Left renal cortex interstitium (tissue), 4 donors: ENCODE measurements around the gene DPH5. TPM values are rescaled to one million over a fixed set of nuclear protein-coding genes. Genes with fewer than 3 reads are reported as not detected.
"Not testable (repeated sequence)": the region's sequence is repeated elsewhere in the genome, so short reads cannot be mapped to it uniquely, and the experiment has no call there.

Experiments used
- DNase-seq, 4 donors: peaks; one replicate each; pipeline ENCODE4 v3.0.0-alpha.2; 2013; ENCODE audit warnings: low read depth in 4 of 4, low spot score in 2 of 4, missing footprints in 1 of 4
- polyA plus RNA-seq, 4 donors: library from polyadenylated mRNA; unstranded; fragments of 120-200 nt; gene quantifications; one replicate each; pipeline ENCODE4 v1.2.1, GENCODE V29; 2013; ENCODE audit not compliant: insufficient read length in 4 of 4

The DPH5 gene
- polyA plus RNA-seq, 4 donors, result 48.9 to 67.2 (median 56.9) TPM

- DNase-seq, result peak in 1 of 4 donors; percentile 8
Measured at GRCh38 chr1:100995198-100995988, 30.2 kb downstream of the DPH5 start.

- no peak for DNase-seq
Measured at GRCh38 chr1:100989306-100990077, 36.1 kb downstream of the DPH5 start.

GRCh38 chr1:100988121-100988520, 37.5 kb downstream of the DPH5 start:
- no peak for DNase-seq

GRCh38 chr1:100982793-100983192, 42.8 kb downstream of the DPH5 start:
- DNase-seq, result no peak

GRCh38 chr1:100979631-100980030, 46.0 kb downstream of the DPH5 start:
- DNase-seq, result no peak

GRCh38 chr1:100976936-100977335, 48.6 kb downstream of the DPH5 start:
- DNase-seq, result no peak

- DNase-seq, result no peak
Measured at GRCh38 chr1:100972185-100972584, 53.4 kb downstream of the DPH5 start.

GRCh38 chr1:100971021-100971420, 54.6 kb downstream of the DPH5 start:
- no peak for DNase-seq

GRCh38 chr1:100969327-100969726, 56.3 kb downstream of the DPH5 start:
- DNase-seq, result no peak

- no peak for DNase-seq
Measured at GRCh38 chr1:100968621-100969020, 57.0 kb downstream of the DPH5 start.

GRCh38 chr1:100960098-100960497, 65.5 kb downstream of the DPH5 start:
- DNase-seq, result no peak

GRCh38 chr1:100959502-100960060, 66.0 kb downstream of the DPH5 start:
- DNase-seq, result no peak

GRCh38 chr1:100955322-100955721, 70.3 kb downstream of the DPH5 start:
- DNase-seq, result no peak

- DNase-seq, result no peak
Measured at GRCh38 chr1:100953960-100954730, 71.4 kb downstream of the DPH5 start.

GRCh38 chr1:100952970-100953369, 72.6 kb downstream of the DPH5 start:
- DNase-seq, result not testable (repeated sequence)

- no peak for DNase-seq
Measured at GRCh38 chr1:100952104-100952745, 73.4 kb downstream of the DPH5 start.

- DNase-seq, result peak in 3 of 4 donors; percentile 36 to 58 (median 48)
Measured at GRCh38 chr1:100950781-100951180, 74.8 kb downstream of the DPH5 start.

GRCh38 chr1:100950337-100950736, 75.2 kb downstream of the DPH5 start:
- DNase-seq, result no peak

GRCh38 chr1:100949515-100950158, 75.9 kb downstream of the DPH5 start:
- DNase-seq, result not testable (repeated sequence)
